Lower leg skin (tissue), 4 donors: ENCODE measurements around the gene FIBCD1. TPM values are rescaled to one million over a fixed set of nuclear protein-coding genes. Genes with fewer than 3 reads are reported as not detected.

ENCODE experiments used
- DNase-seq, 2 donors: peaks; one replicate each; pipeline ENCODE4 v3.0.0-alpha.2; 2019; ENCODE audit warnings: low spot score in 2 of 2
- H3K4me3 ChIP-seq: fragments of 200-600 bp; sonication (generic); 2 replicates; pipeline ENCODE4 v1.5.1; 2017; ENCODE audit warnings: mild to moderate bottlenecking, low read depth; ENCODE audit not compliant: poor library complexity, severe bottlenecking
- POLR2A ChIP-seq, 2 donors: fragments of 450-650 bp; IDR thresholded peaks; one replicate each; pipeline ENCODE4 v1.6.1; 2016 to 2017; ENCODE audit warnings: antibody characterized with exemption in 2 of 2, mild to moderate bottlenecking in 1 of 2, moderate library complexity in 1 of 2
- WGBS, 2 donors: methylation state at CpG; one replicate each; pipeline ENCODE4 v1.1.5; 2018; 5-methylcytosine and 5-hydroxymethylcytosine counted together
- intact Hi-C: fragments of 100-400 bp; cut with DNase I; formaldehyde crosslinking; loops from one replicate; pipeline ENCODE4 v1.15.0; 2023; ENCODE audit warnings: low total_unique reads
- total RNA-seq, 4 donors: library from RNA; depleted of rRNA; stranded (reverse); fragments of >200 nt; gene quantifications; one replicate each; pipeline ENCODE4 v1.1.0, GENCODE V29; 2016
- TF ChIP-seq, protein P1 (sequence below), 3 donors: fragments of 450-650 bp; IDR thresholded peaks; one replicate each; pipeline ENCODE4 v1.5.1; 2016; ENCODE audit warnings: antibody characterized with exemption in 3 of 3, mild to moderate bottlenecking in 3 of 3, moderate library complexity in 2 of 3

Gene FIBCD1
- total RNA-seq, 4 donors from 2014 or later = 0.17 to 0.42 TPM; not detected in 2

DNA sequence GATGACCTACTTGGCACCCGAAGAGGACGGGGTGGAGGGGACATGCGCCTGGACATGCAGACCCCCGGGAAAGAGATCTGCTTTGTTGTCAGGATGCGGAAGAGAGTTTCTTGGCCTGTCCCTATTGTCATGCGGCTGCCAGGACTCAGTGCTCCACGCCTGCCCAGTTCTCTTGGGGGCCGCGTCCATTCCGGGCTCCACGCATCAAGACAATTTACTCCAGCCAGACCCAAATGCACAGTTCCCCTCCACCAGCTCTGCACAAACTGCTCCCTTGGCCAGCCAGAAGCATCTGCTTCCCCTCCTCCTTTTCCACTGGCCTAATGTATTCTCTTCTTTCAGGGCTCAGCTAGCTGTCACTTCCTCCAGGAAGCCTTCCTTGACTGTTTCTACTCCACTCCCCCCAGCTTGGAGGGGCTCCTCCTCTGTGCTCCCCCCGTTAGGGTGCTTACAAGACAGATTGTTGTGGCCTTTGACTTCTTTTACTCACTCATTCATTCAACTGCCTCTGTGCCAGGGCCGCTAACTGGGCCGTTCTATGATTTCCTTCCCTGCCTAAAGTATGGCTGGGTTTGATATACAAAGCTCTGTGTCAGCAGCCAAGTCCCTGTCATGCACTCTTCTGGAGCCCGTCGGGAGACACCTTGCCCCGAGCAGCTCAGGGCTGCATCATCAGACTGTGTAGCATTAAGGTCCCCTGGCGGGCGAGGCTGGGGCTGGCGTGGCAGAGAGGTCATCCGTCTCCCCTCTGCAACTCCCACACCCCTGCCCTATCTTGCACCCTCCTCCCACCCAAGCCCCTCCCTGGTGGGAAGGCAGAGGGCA, 6.6 kb downstream of the FIBCD1 start:
- 23 to 31% methylated on average over 21 of the region's 21 CpGs for WGBS, 2 donors
- TF ChIP-seq POLR2A (IDR thresholded peaks at IDR 0.05) = no peak
- TF ChIP-seq, protein P1, sequence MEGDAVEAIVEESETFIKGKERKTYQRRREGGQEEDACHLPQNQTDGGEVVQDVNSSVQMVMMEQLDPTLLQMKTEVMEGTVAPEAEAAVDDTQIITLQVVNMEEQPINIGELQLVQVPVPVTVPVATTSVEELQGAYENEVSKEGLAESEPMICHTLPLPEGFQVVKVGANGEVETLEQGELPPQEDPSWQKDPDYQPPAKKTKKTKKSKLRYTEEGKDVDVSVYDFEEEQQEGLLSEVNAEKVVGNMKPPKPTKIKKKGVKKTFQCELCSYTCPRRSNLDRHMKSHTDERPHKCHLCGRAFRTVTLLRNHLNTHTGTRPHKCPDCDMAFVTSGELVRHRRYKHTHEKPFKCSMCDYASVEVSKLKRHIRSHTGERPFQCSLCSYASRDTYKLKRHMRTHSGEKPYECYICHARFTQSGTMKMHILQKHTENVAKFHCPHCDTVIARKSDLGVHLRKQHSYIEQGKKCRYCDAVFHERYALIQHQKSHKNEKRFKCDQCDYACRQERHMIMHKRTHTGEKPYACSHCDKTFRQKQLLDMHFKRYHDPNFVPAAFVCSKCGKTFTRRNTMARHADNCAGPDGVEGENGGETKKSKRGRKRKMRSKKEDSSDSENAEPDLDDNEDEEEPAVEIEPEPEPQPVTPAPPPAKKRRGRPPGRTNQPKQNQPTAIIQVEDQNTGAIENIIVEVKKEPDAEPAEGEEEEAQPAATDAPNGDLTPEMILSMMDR (IDR thresholded peaks at IDR 0.05) = no peak
- DNase-seq = no peak
- no peak overlapping the region for H3K4me3 ChIP-seq
- intact Hi-C loops = loop anchor here (10.0 kb wide), 1 partner anchor 58 kb away; no protein-coding TSS in a partner anchor

DNA sequence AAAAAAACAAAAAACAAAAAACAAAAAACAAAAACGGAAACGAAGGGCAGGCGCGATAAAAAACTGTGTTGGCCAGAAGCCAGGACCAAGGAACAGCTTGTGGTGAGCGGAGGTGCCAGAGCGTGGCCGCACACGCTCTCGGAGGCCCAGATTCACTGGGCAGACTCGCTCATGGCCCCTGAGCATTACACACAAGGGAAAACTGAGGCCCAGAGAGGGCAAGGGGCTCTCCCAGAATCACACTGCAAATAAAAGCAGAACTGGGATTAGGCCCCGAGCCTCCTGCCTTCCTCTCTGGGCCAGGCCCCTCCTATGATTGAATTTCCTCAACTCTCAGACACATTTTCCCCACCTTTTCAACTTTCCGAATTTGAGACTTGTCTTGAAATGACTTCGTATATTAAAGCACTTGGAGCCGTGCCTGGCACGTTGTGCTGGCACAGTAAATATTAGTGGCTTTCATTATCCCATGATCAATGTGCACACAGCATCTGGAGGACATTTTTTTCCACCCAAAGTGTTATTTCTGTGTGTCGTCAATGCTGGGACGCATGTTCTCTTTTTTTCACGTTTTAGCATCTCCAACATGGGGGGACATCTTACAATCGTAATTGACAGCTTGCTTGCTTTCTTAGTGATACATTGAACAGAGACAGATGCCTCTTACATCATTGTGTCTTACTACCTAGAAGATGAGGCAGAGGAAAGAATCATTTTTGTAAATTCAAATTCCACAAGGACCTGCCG, 7.4 kb downstream of the FIBCD1 start:
- intact Hi-C loops = loop anchor here (10.0 kb wide), 1 partner anchor 57 kb away; no protein-coding TSS in a partner anchor
- H3K4me3 ChIP-seq = no peak overlapping the region
- DNase-seq = no peak
- TF ChIP-seq POLR2A (IDR thresholded peaks at IDR 0.05) = no peak
- TF ChIP-seq, protein P1 (IDR thresholded peaks at IDR 0.05) = no peak
- 39 to 48% methylated on average over 20 of the region's 20 CpGs for WGBS, 2 donors

DNA sequence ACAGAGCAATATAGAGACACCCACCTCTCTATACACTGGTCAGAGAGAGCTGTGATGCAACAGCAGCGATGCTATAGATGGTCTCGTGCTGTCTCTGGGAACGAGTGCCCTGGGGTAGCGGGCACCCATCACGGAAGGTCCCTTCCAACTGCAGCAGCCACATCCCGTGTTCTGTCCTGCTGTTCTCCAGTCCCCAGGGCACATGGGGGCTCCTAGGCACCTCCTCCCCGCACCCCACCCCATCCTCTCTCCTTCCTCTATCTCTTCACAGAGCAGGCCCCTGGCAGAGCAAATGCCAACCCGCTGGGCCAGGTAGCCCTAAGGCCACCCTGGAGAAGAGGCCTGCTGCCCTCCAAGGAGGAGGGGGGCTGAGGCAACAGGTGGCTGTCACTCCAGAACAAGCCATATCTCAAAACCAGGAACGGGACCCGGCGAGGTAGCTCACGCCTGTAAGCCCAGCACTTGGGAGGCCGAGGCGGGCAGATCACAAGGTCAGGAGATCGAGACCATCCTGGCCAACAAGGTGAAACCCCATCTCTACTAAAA, 8.2 kb downstream of the FIBCD1 start:
- 88 to 90% methylated on average over 15 of the region's 15 CpGs for WGBS, 2 donors
- TF ChIP-seq POLR2A (IDR thresholded peaks at IDR 0.05) = no peak
- TF ChIP-seq, protein P1 (IDR thresholded peaks at IDR 0.05) = no peak

DNA sequence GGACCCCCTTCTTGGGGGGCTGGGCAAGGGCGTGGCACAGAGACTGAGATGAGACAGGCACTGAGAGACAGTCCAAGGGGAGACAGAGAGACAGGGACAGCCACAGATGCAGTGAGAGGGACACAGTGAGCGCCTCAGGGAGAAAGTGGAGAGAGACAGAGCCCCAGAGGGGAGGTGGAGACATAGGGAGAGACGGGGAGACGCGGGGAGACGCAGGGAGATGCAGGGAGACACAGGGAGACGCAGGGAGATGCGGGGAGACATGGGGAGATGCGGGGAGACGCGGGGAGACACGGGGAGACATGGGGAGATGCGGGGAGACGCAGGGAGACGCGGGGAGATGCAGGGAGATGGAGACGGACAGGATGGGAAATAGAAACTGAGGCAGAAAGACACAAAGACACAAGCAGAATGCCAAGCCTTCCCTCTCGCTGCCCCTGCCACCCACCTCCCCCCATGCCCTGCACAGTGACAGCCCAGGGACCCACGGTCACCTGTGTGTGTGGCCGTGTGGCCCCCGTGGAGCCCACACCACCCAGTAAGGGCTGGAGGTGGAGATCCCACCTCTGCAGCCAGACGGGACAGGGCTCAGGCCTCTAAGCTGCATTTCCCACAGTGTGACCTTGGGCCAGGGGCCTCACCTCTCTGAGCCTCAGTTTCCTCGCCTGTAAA, 8.8 kb downstream of the FIBCD1 start:
- 89 to 90% methylated on average over 23 of the region's 23 CpGs for whole genome bisulfite sequencing, 2 donors
- no peak for DNase-seq
- intact Hi-C loops = loop anchor here (10.0 kb wide), 1 partner anchor 55 kb away; no protein-coding TSS in a partner anchor
- no peak overlapping the region for H3K4me3 ChIP-seq
- TF ChIP-seq, protein P1 (IDR thresholded peaks at IDR 0.05) = no peak
- TF ChIP-seq POLR2A (IDR thresholded peaks at IDR 0.05) = no peak

More for the DNA sequence above, 8.2 kb downstream of the FIBCD1 start:
- no peak overlapping the region for H3K4me3 ChIP-seq
- intact Hi-C loops = loop anchor here (10.0 kb wide), 1 partner anchor 56 kb away; no protein-coding TSS in a partner anchor
- no peak for DNase-seq

DNA sequence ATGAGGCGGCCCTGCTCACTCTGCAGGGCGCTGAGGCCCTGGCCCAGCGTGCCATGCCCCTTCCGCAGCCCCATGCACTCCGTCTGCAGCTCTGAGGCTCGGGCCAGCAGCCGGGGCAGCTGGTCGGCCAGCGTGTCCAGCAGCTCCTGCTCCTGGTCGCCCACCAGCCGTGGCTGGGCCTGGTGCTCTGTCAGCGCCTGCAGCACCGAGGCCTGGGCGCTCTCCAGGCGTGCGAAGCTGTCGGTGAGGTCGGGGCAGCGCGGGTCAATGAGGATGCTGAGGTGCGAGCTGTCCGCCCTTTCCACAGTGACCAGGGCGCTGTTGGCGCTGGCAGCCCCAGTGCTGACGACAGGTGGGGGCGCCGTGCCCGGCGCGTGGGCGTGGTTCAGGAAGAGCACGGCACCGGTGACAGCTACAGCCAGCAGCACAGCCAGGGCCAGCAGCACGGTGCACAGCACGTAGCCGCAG, 9.4 kb downstream of the FIBCD1 start:
- 84 to 85% methylated on average over 25 to 36 of the region's 36 CpGs for WGBS, 2 donors
- H3K4me3 ChIP-seq = no peak overlapping the region
- no peak for TF ChIP-seq POLR2A (IDR thresholded peaks at IDR 0.05)
- intact Hi-C loops = loop anchor here (10.0 kb wide), 1 partner anchor 55 kb away; no protein-coding TSS in a partner anchor
- DNase-seq = no peak
